ENCODE results near the gene AK4.

- TF ChIP-seq CTCF (IDR thresholded peaks at IDR 0.05): no peak
- no peak for TF ChIP-seq ZFX (IDR thresholded peaks at IDR 0.05; ENCODE audit: borderline replicate concordance)
Observed at GRCh38 chr1:65264197-65264929, 116.4 kb downstream of the AK4 start.

Measured in 22Rv1 (cell line).